HG02759 (cell line): ENCODE measurements around the gene KLF17.

ENCODE experiments used
- ATAC-seq: cut with Tn5 transposase; IDR thresholded peaks from one replicate; pipeline ENCODE4 v1.9.1; 2021; ENCODE audit warnings: mild to moderate bottlenecking, moderate library complexity; ENCODE audit not compliant: unreplicated experiment

KLF17 gene, protein sequence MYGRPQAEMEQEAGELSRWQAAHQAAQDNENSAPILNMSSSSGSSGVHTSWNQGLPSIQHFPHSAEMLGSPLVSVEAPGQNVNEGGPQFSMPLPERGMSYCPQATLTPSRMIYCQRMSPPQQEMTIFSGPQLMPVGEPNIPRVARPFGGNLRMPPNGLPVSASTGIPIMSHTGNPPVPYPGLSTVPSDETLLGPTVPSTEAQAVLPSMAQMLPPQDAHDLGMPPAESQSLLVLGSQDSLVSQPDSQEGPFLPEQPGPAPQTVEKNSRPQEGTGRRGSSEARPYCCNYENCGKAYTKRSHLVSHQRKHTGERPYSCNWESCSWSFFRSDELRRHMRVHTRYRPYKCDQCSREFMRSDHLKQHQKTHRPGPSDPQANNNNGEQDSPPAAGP

DNA sequence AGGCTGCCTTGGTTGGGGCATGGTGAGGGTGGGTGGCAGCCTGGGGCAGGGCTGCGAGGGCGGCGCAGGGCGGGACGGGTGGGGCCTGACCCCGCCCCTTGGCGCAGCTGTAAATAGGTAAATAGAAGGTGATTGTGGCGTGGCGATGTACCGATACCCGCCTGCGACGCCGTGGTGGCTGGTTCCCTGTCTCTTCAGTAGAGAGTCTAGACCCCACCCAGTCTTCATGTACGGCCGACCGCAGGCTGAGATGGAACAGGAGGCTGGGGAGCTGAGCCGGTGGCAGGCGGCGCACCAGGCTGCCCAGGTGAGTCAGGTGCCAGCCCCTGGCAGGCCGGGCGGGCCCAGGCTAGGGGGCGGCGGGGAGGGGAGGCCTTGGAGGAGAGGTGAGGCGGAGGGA is at the start of gene KLF17:
TSS of gene KLF17 (plus strand) at position 140 of the 400 bp plus-strand sequence. CDS start at position 227, 87 bp downstream.
- no peak for ATAC-seq

DNA sequence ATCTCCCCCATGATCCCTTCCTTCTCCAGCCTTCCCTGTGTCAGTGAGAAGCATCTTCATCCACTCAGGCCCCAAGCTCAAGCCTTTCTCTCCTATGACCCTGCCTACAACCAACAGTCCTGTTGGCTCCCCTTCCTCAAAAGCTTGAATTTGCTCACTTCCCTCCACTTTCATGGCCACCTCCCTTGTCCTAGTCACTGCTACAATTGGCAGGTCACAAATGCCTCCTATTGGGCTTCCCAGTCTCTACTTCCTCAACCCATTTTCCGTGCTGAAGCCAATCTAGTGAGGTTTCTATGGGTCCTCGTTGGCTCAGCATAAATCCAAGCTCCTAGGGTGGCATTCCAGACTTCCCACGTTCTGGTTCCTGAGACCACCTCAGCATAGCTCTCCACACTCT is 47.2 kb upstream of the KLF17 start:
- no peak for ATAC-seq

DNA sequence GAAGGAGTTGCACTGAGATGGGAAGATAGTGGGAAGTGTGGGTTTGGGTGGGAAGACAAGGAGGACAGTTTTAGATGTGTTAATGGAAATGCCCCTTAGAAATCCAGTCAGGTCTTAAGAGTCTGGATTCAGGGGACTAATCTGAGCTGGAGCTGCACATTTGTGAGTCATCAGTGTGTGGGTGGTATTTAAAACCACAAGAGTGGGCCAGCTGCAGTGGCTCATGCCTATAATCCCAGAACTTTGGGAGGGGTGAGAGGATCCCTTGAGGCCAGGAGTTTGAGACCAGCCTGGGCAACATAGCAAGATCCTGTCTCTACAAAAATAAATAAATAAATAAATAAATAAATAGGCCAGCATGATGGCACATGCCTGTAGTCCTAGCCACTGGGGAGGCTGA is 46.4 kb upstream of the KLF17 start:
- ATAC-seq: no peak

DNA sequence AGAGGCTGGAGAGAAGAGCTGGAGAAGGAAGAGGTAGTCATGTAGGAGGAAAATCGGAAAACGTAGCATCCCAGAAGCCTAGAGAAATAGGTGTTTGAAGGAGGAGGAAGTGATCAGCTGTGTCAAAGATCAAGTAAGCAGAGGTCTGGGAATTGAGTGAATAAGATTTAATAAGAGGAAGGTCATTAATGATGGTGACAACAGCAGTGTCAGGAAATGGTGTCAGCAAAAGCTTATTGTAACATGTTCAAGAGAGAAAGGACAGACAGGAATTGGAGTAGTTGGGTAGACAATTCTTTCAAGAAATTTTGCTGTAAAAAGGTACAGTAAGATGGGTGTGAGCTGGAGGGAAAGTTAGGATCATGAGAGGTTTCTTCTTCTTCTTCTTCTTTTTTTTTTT is 45.8 kb upstream of the KLF17 start:
- no peak for ATAC-seq

DNA sequence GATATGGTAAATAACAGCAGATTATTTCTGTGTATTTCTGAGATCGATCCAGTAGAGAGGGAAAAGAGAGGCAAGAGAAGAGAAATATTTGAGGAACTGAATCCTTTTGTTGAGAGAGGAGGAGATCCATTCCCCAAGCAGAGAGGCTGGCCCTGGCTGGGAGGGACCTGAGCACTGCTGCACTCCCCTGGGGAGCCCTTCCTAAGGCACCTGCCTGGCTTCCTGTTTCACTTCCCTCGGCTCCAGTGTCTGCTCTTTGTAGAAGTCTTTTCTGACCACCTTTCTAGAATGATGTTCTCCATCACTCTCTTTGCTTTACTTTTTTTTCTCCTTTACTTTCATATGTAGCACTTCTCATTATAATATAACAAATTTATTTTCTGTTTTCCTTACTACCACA is 45.1 kb upstream of the KLF17 start:
- no peak for ATAC-seq

DNA sequence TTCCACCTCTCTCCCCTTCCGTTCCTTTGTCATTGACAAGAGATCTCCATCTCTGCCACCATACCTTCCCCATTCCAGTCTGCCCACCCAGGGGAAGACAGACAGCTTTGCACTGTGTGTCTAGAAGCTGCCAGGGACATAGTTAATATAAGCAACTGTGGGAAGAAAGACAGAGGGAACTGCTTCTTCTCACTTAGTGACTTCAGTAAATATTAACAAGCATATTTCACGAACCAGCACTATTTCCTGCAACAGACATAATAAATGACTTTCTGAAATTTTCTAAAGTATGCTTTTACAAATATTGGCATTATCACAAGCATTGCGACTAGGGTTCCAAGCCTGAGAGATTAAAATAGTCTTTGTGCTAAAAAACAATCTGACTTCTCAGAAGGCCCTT is 44.2 kb upstream of the KLF17 start:
- ATAC-seq: no peak

DNA sequence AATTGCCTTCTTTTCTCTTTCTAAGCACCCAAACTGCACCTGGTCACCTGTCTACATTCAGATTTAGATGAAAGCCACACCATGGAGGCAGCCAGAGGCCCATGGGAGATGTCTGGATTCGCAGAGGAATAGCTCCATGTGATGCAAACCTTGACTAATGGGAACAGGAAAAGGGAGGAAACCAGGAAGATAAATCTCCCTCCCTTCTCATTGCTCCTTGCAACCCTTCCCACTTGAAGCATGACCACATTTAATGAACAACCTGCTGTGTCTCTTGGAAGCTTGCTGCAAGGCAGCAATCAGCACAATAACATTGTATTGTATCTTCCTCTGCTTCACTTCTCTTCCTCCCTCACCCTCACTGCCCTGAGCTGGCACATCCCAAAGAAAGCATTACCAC is 42.6 kb upstream of the KLF17 start:
- ATAC-seq: no peak

DNA sequence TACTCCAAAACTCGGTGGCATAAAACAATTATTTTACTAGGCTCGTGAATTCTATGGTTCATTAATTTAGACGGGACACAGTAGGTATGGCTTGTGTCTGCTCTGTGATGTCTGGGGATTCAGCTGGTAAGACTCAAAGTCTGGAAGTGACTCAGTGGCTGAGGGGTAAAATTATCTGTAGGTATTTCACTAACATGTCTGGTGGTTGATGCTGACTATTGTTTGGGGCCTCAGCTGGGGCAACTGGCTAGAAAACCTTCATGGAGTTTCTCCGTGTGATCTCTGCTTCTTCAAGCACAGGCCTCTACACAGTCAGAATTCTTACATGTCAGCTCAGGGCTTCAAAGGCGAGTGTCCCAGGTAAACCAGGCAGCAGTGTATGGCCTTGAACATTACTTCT is 41.2 kb upstream of the KLF17 start:
- ATAC-seq: no peak

DNA sequence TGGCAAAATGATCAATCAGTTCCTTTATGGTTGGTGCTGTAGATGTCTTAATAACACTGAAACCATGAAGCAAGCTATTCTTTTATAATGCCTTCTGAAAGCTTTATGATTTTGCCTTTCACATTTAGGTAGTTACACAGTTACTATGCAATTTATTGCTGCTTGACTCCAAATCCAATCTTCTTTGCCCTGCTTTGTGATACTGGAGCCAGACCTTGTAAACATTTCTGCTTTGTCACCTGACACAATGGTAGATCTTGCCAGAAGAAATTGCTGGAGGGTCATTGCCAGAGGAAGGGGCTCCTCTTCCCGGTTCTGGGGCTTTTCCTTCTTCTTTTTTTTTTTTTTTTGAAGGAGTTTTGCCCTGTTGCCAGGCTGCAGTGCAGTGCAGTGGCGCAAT is 40.5 kb upstream of the KLF17 start:
- ATAC-seq: no peak

DNA sequence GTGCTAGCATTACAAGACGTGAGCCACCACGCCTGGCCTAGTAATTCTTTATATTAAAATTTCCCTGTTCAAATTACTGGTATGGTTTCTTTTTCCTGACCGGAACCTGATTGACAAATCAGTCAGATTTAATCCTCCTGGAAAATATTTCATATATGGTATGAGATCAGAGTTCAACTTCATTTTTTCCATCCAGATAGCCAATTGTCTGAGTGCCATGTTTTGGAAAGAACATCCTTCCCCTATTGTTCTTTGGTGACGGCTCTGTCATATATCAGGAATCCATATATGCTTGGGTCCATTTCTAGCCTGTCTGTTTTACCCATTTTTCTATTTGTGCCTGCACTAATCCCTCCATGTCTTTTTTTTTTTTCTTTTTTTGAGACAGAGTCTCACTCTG is 39.1 kb upstream of the KLF17 start:
- ATAC-seq: no peak

DNA sequence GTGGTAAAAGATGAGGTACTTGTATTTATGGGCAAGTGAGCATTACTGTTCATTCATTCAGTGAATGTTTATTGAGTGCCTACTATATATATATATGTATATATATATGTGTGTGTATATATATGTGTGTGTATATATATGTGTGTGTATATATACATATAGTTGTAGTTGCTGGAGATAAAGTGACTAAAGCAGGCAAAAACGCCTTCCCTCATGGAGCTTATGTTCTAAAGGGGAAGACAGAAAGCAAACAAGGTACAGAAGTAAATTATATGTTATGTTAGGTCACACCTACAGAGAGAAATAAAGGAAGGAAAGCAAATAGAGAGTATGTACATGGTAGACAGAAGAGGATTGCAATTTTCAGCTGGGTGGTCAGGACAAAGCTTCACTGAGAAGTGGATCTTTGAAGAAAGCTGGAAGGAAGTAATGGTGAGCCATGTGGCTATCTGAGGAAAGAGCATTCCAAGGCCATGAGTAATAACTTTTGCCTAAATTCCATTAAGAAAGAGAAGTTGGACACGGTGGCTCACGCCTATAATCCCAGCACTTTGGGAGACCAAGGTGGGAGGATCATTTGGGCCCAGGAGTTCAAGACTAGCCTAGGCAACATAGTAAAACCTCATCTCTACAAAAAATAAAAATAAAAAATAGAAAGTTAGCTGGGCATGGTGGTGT is 33.5 kb upstream of the KLF17 start:
- ATAC-seq: no peak

DNA sequence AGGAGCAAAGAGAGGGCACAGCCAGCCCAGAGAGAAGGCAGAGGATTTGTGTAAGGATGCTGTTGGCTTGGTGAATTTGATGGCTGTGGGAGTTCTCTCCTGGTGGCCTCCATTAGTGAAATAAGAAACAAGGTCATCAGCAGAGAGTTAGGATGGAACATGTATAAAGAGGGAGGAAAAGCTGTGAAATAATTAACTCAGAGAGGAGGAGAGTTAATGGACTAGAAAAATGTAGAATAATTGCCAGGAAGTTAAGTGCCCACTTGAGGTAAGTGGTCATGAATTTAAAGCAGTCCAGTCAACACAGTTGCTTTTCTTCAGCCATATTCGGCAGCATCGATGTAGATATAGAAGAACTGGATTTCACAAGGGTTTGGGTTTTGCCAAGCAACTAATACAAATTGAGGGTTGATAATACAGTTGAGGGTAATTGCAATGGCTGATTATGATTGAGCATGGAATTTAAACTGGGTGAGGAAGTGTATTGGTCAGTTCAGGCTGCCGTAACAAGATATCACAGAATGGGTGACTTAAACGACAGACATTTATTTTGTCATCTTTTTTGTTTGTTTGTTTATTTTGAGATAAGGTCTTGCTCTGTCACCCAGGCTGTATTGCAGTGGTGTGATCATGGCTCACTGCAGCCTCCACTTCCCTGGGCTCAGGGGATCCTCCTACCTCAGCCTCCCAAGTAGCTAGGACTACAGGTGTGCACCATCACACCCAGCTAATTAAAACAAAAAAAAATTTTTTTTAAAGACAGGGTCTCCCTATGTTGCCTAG is 31.7 kb upstream of the KLF17 start:
- ATAC-seq: no peak

DNA sequence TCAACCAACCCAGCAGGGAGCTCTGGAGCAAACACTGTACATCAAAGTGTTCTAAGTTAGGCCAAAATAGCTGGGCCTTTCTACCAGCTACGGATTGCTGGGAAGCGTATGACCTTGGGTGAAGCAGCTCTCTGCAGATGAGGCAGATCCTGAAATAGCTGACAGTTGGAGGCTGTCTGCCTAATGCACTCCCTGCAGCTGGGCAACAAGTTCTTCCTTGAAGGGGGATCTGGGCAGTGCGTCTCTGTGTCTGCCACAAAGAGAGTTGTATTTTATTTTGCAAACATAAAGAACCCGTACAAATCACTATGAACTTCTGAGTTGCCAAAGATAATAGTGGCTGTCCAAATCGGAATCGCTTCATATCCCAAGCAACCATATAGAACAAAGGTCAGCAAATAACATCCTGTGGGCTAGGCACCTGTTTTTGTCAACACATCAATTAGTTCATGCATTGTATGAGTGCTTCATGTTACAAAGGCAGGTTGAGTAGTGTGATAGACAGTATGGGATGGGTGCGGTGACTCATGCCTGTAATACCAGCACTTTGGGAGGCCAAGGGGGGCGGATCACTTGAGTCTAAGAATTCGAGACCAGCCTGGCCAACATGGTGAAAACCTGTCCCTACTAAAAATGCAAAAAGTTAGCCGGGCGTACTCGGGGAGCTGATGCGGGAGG is 29.1 kb upstream of the KLF17 start:
- no peak for ATAC-seq

DNA sequence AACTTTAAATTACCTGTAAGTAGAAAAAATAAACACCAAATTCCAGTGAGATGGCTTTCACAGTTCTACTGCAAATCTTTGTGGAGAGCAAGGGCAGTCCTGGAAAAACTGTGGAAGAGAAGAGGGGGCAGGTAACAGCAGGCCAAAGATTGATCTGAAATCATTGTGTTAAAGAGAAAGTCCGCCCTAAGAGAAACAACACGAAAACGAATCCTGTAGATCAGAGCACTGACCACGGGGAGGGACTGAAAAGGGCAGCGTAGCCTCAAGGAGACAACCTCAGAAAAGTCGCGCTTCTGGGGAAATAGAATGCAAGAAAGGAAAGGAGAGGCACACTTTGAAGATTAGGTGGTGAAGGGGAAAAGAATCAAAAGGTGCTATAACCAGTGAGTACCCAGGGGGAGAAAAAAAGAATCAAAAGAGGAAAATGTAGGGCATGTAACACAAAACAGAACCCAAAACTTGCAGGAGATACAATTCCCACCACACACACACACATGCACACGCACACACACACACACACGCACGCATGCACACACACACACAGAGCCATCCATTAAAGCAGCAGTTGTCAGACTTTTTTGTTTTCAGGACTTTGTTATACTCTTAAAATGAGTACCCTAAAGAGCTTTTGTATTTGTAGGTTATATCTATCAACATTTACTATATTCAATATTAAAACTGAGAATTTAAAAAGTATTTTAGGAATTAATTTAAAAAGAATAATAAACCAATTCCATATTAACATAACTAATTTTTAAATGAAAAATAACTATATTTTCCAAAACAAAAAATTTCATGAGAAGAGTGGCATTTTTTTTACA is 28.0 kb upstream of the KLF17 start:
- no peak for ATAC-seq

DNA sequence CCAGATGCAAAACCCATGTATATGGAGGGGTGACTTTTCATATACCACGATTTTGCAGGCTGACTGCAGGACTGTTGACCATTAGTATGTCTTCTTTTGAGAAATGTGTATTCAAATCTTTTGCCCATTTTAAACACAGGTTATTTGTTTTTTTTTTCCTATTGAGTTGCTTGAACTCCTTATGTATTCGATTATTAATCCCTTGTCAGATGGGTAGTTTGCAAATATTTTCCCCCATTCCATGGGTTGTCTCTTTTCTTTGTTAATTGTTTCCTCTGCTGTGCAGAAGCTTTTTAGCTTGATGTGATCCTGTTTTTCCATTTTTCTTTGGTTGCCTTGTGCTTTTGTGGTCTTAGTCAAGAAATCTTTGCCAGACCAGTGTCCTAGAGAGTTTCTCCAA is 24.6 kb upstream of the KLF17 start:
- ATAC-seq: no peak

DNA sequence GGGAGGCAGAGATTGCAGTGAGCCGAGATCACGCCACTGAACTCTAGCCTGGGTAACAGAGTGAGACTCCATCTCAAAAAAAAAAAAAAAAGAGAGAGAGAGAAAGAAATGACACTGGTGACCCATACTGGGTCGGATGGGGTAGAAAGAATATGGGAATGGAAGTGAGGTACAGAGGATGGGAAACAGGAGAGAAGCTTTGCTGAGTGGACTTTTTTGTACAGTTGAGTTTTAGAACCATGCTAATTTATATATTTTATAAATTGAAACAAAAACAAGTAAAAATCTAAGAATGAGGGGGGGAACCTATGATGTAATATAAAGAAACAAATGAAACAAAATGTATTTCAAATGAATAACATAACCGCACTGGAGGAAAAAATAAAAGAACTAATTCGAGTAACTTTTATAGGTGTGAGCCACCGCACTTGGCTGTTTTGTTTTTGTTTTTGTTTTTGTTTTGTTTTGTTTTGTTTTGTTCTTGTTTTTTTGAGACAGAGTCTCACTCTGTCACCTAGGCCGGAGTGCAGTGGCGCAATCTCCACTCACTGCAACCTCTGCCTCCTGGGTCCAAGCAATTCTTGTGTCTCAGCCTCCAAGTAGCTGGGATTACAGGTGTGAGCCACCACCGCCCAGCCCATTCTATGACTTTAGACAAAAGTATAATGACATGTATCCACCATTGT is 18.3 kb upstream of the KLF17 start:
- ATAC-seq: no peak

DNA sequence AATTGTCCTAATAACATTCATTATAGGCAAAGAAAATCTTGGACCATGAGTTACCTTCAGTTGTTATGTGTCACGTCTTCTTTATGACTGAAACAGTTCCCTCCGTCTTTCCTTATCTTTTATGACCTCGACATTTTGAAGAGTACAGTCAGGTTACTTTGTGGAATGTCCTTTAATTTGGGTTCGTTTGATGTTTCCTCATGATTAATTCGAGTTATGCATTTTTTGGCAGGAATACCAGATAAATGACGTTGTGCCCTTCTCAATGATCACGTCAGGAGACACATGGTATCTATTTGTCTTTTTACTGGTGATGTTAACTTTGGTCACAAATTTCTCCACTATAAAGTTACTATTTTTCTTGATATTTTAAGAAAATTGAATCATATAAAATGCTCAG is 17.3 kb upstream of the KLF17 start:
- ATAC-seq: no peak

DNA sequence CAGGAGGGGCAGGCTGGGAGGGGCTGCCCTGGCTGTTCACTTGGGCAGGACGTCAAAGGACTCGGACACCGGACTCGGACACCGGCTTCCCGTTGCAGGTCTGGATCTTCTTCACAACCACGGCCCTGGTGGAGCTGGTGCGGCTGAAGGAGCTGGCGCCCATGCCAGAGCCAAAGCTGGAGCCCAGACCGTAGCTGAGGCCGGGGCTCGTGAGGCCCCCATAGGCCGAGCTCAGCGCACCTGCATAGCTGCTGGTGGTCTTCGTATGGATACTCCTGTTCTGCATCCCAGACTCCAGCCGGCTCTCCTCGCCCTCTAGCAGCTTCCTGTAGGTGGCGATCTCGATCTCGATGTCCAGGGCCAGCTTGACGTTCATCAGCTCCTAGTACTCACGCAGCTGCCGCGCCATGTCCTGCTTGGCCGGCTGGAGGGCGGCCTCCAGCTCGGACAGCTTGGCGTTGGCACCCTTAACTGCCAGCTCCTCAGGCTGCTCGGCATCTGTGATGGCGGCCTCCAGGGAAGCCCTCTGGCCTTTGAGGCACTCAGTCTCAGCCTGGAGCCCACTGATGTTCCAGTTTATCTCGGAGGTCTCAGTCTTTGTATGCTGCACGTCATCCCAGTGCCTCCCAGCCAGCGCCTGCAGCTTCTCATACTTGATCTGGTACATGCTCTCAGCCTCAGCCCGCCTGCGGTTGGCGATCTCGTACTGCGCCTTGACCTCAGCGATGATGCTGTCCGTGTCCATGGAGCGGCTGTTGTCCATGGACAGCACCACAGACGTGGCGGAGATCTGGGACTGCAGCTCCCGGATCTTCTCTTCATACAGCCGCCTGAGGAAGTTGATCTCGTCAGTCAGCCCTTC is 15.1 kb upstream of the KLF17 start:
- ATAC-seq: no peak

DNA sequence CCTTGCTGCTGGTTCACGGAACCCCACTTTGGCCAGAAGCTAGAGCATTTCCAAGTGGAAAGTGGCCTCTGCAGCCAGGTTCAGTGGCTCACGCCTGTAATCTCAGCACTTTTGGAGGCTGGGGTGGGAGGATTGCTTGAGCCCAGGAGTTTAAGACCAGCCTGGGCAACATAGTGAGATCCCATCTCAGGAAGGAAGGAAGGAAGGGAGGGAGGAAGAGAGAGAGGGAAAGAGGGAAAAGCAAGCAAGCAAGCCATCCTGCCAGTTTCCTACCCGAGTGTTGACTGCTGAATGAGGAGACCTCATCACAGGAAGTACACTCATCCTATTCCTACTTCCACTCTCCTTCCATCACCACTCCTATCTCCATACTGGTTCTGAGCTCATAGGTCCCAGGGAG is 12.8 kb upstream of the KLF17 start:
- no peak for ATAC-seq
